Cardiac fibroblast (primary cell): ENCODE results near the gene MFSD12.

Experiments
- DNase-seq, 2 donors: peaks; one replicate each; pipeline versions ENCODE4 v3.0.0 to v3.0.0-alpha.2; 2010; ENCODE audit warnings: low read depth in 2 of 2
- H3K4me3 ChIP-seq, 2 donors: replicated peaks in 1 of 2; 1 replicate in 1 of 2; 2 replicates in 1 of 2; pipeline ENCODE4 v1.5.1; 2011; ENCODE audit warnings: low read depth in 2 of 2, low read length in 2 of 2, mild to moderate bottlenecking in 2 of 2, moderate library complexity in 1 of 2
- TF ChIP-seq, protein P1 (sequence below): IDR thresholded peaks from one replicate; pipeline ENCODE4 v1.5.1; 2011; ENCODE audit warnings: low read depth, mild to moderate bottlenecking, low read length, inconsistent platforms

The MFSD12 gene

DNA sequence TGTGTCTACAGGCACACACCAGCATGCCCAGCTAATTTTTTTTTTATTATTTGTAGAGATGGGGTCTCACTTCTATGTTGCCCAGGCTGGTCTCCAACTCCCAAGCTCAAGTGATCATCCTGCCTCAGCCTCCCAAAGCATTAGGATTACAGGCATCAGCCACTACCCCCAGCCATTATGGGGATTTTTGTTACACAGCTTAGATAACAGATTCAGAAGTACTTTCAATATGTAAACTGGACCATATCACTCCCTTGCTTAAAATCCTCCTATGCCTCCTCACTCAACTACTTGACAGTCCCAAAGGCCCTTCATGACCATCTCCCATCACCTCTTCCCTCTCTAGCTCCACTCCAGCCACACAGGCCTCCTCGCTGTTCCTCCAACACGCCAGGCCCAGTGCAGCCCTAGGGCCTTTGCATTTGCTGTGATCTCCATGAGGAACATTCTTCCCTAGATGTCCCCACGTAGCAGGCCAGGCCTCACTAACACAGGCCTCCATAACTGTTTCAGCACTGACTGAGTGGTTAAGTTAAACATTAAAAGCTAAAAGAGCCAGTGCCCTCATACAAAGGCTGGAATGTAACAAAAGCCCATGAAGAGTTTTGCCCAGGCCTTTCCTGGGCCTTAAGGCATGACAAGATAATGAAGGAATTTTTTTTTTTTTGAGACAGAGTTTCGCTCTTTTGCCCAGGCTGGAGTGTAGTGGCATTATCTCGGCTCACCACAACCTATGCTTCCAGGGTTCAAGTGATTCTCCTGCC is 59.4 kb downstream of the MFSD12 start:
- DNase-seq: no peak
- no peak overlapping the region for H3K4me3 ChIP-seq
- TF ChIP-seq, protein P1, sequence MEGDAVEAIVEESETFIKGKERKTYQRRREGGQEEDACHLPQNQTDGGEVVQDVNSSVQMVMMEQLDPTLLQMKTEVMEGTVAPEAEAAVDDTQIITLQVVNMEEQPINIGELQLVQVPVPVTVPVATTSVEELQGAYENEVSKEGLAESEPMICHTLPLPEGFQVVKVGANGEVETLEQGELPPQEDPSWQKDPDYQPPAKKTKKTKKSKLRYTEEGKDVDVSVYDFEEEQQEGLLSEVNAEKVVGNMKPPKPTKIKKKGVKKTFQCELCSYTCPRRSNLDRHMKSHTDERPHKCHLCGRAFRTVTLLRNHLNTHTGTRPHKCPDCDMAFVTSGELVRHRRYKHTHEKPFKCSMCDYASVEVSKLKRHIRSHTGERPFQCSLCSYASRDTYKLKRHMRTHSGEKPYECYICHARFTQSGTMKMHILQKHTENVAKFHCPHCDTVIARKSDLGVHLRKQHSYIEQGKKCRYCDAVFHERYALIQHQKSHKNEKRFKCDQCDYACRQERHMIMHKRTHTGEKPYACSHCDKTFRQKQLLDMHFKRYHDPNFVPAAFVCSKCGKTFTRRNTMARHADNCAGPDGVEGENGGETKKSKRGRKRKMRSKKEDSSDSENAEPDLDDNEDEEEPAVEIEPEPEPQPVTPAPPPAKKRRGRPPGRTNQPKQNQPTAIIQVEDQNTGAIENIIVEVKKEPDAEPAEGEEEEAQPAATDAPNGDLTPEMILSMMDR: no peak

GRCh38 chr19:3496392-3497273 is 60.8 kb downstream of the MFSD12 start:
- DNase-seq: no peak
- H3K4me3 ChIP-seq: no peak overlapping the region
- TF ChIP-seq, protein P1: no peak

DNA sequence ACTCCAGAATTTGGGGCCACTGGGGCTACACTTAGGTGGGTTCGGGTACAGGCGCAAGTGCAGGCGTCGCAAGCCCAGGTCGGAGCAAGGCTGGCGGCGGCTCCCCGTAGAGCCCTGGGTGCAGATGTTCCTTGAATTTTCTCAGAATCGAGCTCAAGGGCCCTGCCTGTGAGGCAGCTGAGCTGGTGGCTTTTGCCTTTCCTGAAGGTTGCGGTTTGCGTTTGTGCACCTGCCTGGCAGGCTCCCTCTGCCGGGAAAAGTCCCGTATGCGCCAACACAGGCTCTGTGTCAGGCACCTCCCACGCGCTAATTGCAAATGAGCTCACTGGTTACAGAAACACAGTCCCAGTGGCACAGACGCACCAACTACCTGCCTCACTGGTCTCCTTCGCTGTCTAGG is 62.8 kb downstream of the MFSD12 start:
- TF ChIP-seq, protein P1: no peak
- no peak for DNase-seq

More for the DNA sequence above, 62.8 kb downstream of the MFSD12 start:
- no peak overlapping the region for H3K4me3 ChIP-seq
